ENCODE data around the gene KIR3DL3. TPM values are rescaled to one million over a fixed set of nuclear protein-coding genes. Genes with fewer than 3 reads are reported as not detected.

The KIR3DL3 gene
- total and polyA plus RNA-seq, 5 donors: not detected

Other genes with a start within 250 kb of the KIR3DL3 start
- not detected for gene LAIR2, start 221.6 kb upstream of the KIR3DL3 start, total RNA-seq
- not detected for gene LAIR2, start 221.6 kb upstream of the KIR3DL3 start, polyA plus RNA-seq
- 1 to 10 TPM; 1.6 to 5.6 (median 3.4) TPM for gene LILRA2, start 150.7 kb upstream of the KIR3DL3 start, total RNA-seq
- 0.88 TPM for gene LILRA2, start 150.7 kb upstream of the KIR3DL3 start, polyA plus RNA-seq
- gene LILRA1, start 130.8 kb upstream of the KIR3DL3 start, total RNA-seq: 1 to 10 TPM in 2 of 4 donors, under 1 TPM in 2; 0.64 to 1.5 (median 1.0) TPM
- 0.20 TPM for gene LILRA1, start 130.8 kb upstream of the KIR3DL3 start, polyA plus RNA-seq
- gene LILRB1, start 94.0 kb upstream of the KIR3DL3 start, total RNA-seq: 1 to 10 TPM; 2.4 to 4.1 (median 2.7) TPM
- gene LILRB1, start 94.0 kb upstream of the KIR3DL3 start, polyA plus RNA-seq: 1.2 TPM
- gene LILRB4, start 61.5 kb upstream of the KIR3DL3 start, total RNA-seq: 1 to 10 TPM; 3.0 to 5.3 (median 4.6) TPM
- 1.4 TPM for gene LILRB4, start 61.5 kb upstream of the KIR3DL3 start, polyA plus RNA-seq
- gene KIR2DL3, start 14.1 kb downstream of the KIR3DL3 start, total RNA-seq: not detected
- 0.07 TPM for gene KIR2DL3, start 14.1 kb downstream of the KIR3DL3 start, polyA plus RNA-seq
- not detected for gene KIR2DL1, start 45.4 kb downstream of the KIR3DL3 start, total RNA-seq
- 0.11 TPM for gene KIR2DL1, start 45.4 kb downstream of the KIR3DL3 start, polyA plus RNA-seq
- not detected for gene KIR2DL4, start 79.2 kb downstream of the KIR3DL3 start, total RNA-seq
- 0.07 TPM for gene KIR2DL4, start 79.2 kb downstream of the KIR3DL3 start, polyA plus RNA-seq
- not detected for gene KIR3DL1, start 92.0 kb downstream of the KIR3DL3 start, total RNA-seq
- gene KIR3DL1, start 92.0 kb downstream of the KIR3DL3 start, polyA plus RNA-seq: 0.05 TPM
- gene KIR2DS4, start 108.2 kb downstream of the KIR3DL3 start, total RNA-seq: under 1 TPM in 1 of 4 donors, not detected in 3; 0.23 TPM
- 0.14 TPM for gene KIR2DS4, start 108.2 kb downstream of the KIR3DL3 start, polyA plus RNA-seq
- under 1 TPM in 1 of 4 donors, not detected in 3; 0.11 TPM for gene KIR3DL2, start 126.0 kb downstream of the KIR3DL3 start, total RNA-seq
- not detected for gene KIR3DL2, start 126.0 kb downstream of the KIR3DL3 start, polyA plus RNA-seq
- gene FCAR, start 149.8 kb downstream of the KIR3DL3 start, total RNA-seq: 1 to 10 TPM in 1 of 4 donors, under 1 TPM in 2, not detected in 1; 0.44 to 1.2 (median 0.54) TPM
- 0.18 TPM for gene FCAR, start 149.8 kb downstream of the KIR3DL3 start, polyA plus RNA-seq
- gene NCR1, start 181.7 kb downstream of the KIR3DL3 start, total RNA-seq: under 1 TPM in 3 of 4 donors, not detected in 1; 0.21 to 0.57 (median 0.37) TPM
- gene NCR1, start 181.7 kb downstream of the KIR3DL3 start, polyA plus RNA-seq: not detected
- not detected for gene NLRP7, start 223.1 kb downstream of the KIR3DL3 start, total RNA-seq
- not detected for gene NLRP7, start 223.1 kb downstream of the KIR3DL3 start, polyA plus RNA-seq
- 1 to 10 TPM in 1 of 4 donors, under 1 TPM in 2, not detected in 1; 0.39 to 1.7 (median 0.40) TPM for gene NLRP2, start 241.9 kb downstream of the KIR3DL3 start, total RNA-seq
- not detected for gene NLRP2, start 241.9 kb downstream of the KIR3DL3 start, polyA plus RNA-seq